HCT116 (cell line): Measurements from ENCODE around the gene FBXW8. TPM values are rescaled to one million over a fixed set of nuclear protein-coding genes. Genes with fewer than 3 reads are reported as not detected.

ENCODE experiments used
- ATAC-seq: fragments of 200-7000 bp; cut with Tn5 transposase; 2 replicates; pipeline ENCODE4 v1.9.1; 2020; ENCODE audit warnings: mild to moderate bottlenecking, moderate library complexity
- BruUV-seq: library from RNA; stranded (reverse); fragments of 400-500 nt; replicated peaks from 2 replicates; lab custom pipeline; 2021; lab: Mats Ljungman, UMichigan
- CTCF ChIA-PET: fragments of 300-600 bp; sonication (Branson Sonifier 250); formaldehyde crosslinking; loops from one replicate; lab custom pipeline; 2021; ENCODE audit warnings: antibody characterized with exemption; lab: Charles Lee
- POLR2A ChIA-PET: fragments of 300-600, 350-600 bp; sonication (Branson Sonifier 250); formaldehyde crosslinking; loops from one replicate; lab custom pipeline; 2021; ENCODE audit warnings: antibody characterized with exemption; lab: Charles Lee
- RAD21 ChIA-PET, 2 experiments: fragments of 300-600 bp; sonication (Branson Sonifier 250); formaldehyde crosslinking; loops; one replicate each; lab custom pipeline; 2023; ENCODE audit warnings: low total read pairs in 2 of 2; ENCODE audit not compliant: uncharacterized antibody in 2 of 2, unreplicated experiment in 2 of 2, low non-redundant PET in 1 of 2; lab: Charles Lee
- DNase-seq: peaks from one replicate; pipeline ENCODE4 v3.0.0-alpha.2; 2010; ENCODE audit warnings: low read depth, low spot score
- H2AFZ ChIP-seq: fragments of 200-600 bp; shearing (Covaris generic), sonication (generic); 2 replicates; pipeline ENCODE4 v1.6.1; 2017; ENCODE audit warnings: low read depth, mixed run types, mixed read lengths, antibody characterized with exemption, low read length; ENCODE audit not compliant: poor library complexity, severe bottlenecking
- H3K27ac ChIP-seq: 2 replicates; pipeline ENCODE4 v1.5.1; 2012; ENCODE audit warnings: low read depth, low read length
- H3K27me3 ChIP-seq: fragments of 200-600 bp; sonication (generic); 2 replicates; pipeline ENCODE4 v1.6.1; 2016; ENCODE audit warnings: mixed run types, low read length, mixed read lengths; ENCODE audit not compliant: insufficient read depth
- H3K36me3 ChIP-seq, 2 experiments: fragments of 200-500 bp in 1 of 2; fragments of 200-600 bp in 1 of 2; sonication (Bioruptor generic) in 1 of 2; sonication (generic) in 1 of 2; 2 replicates each; pipeline versions ENCODE4 v1.5.1 to v1.6.1; 2014 to 2016; ENCODE audit warnings: low read length in 2 of 2, inconsistent platforms in 1 of 2, mixed read lengths in 1 of 2, mixed run types in 1 of 2; ENCODE audit not compliant: insufficient read depth in 2 of 2, control insufficient read depth in 1 of 2
- H3K4me1 ChIP-seq, 2 experiments: fragments of 200-600 bp in 1 of 2; sonication (generic) in 1 of 2; 2 replicates each; pipeline versions ENCODE4 v1.5.1 to v1.6.1; 2012 to 2017; ENCODE audit warnings: low read length in 2 of 2, inconsistent platforms in 1 of 2, mild to moderate bottlenecking in 1 of 2, mixed read lengths in 1 of 2, mixed run types in 1 of 2, moderate library complexity in 1 of 2; ENCODE audit not compliant: insufficient read depth in 2 of 2, control insufficient read depth in 1 of 2
- H3K4me2 ChIP-seq: fragments of 200-600 bp; sonication (generic); 2 replicates; pipeline ENCODE4 v1.6.1; 2017; ENCODE audit warnings: mixed run types, low read length, mixed read lengths
- H3K4me3 ChIP-seq, 2 experiments: fragments of 200-600 bp in 1 of 2; sonication (generic) in 1 of 2; replicated peaks in 1 of 2; 2 replicates each; pipeline ENCODE4 v1.5.1; 2011 to 2016; ENCODE audit warnings: low read length in 2 of 2, control low read depth in 1 of 2, low read depth in 1 of 2, mild to moderate bottlenecking in 1 of 2, mixed read lengths in 1 of 2, mixed run types in 1 of 2
- H3K79me2 ChIP-seq: fragments of 200-600 bp; sonication (generic); 2 replicates; pipeline ENCODE4 v1.6.1; 2017; ENCODE audit warnings: mild to moderate bottlenecking, mixed run types, low read length, moderate library complexity, mixed read lengths; ENCODE audit not compliant: insufficient read depth
- H3K9ac ChIP-seq: fragments of 200-600 bp; sonication (generic); 2 replicates; pipeline ENCODE4 v1.6.1; 2016; ENCODE audit warnings: low read length, mixed read lengths
- H3K9me2 ChIP-seq: fragments of 200-600 bp; sonication (generic), shearing (Covaris generic); 2 replicates; pipeline ENCODE4 v1.6.1; 2017; ENCODE audit warnings: mixed run types, mild to moderate bottlenecking, moderate library complexity; ENCODE audit not compliant: insufficient read depth
- H3K9me3 ChIP-seq, 2 experiments: fragments of 200-500 bp in 1 of 2; fragments of 200-600 bp in 1 of 2; sonication (Bioruptor generic) in 1 of 2; sonication (generic) in 1 of 2; 2 replicates each; pipeline ENCODE4 v1.6.1; 2014 to 2017; ENCODE audit warnings: low read length in 2 of 2, mixed read lengths in 2 of 2, inconsistent platforms in 1 of 2, low read depth in 1 of 2, mild to moderate bottlenecking in 1 of 2, mixed run types in 1 of 2, moderate library complexity in 1 of 2; ENCODE audit not compliant: control insufficient read depth in 1 of 2, insufficient read depth in 1 of 2
- H4K20me1 ChIP-seq: fragments of 200-600 bp; sonication (generic), shearing (Covaris generic); 2 replicates; pipeline ENCODE4 v1.6.1; 2017; ENCODE audit warnings: mixed run types, mild to moderate bottlenecking, moderate library complexity; ENCODE audit not compliant: insufficient read depth
- CBX3 ChIP-seq: IDR thresholded peaks from 2 replicates; pipeline ENCODE4 v1.6.1; 2012; ENCODE audit warnings: low read depth
- CEBPB ChIP-seq: IDR thresholded peaks from 2 replicates; pipeline ENCODE4 v1.6.1; 2012; ENCODE audit warnings: low read depth
- EZH2 ChIP-seq: fragments of 200-600 bp; sonication (generic); IDR thresholded peaks from 2 replicates; pipeline ENCODE4 v1.6.1; 2017; ENCODE audit warnings: antibody characterized with exemption, mixed run types
- EZH2phosphoT487 ChIP-seq: fragments of 200-600 bp; IDR thresholded peaks from 2 replicates; pipeline ENCODE4 v1.6.1; 2018; ENCODE audit warnings: antibody characterized with exemption, borderline replicate concordance
- FOSL1 ChIP-seq: IDR thresholded peaks from 2 replicates; pipeline ENCODE4 v1.6.1; 2012; ENCODE audit warnings: low read depth
- JUND ChIP-seq: IDR thresholded peaks from 2 replicates; pipeline ENCODE4 v1.6.1; 2012
- POLR2AphosphoS5 ChIP-seq: IDR thresholded peaks from 2 replicates; pipeline ENCODE4 v1.6.1; 2011; ENCODE audit warnings: mild to moderate bottlenecking, low read depth, low read length, moderate library complexity
- RAD21 ChIP-seq: IDR thresholded peaks from 2 replicates; pipeline ENCODE4 v1.6.1; 2012; ENCODE audit warnings: low read depth, mild to moderate bottlenecking
- SIN3A ChIP-seq: IDR thresholded peaks from 2 replicates; pipeline ENCODE4 v1.6.1; 2012; ENCODE audit warnings: low read depth
- SP1 ChIP-seq: IDR thresholded peaks from 2 replicates; pipeline ENCODE4 v1.6.1; 2012; ENCODE audit warnings: low read depth
- YY1 ChIP-seq: IDR thresholded peaks from 2 replicates; pipeline ENCODE4 v1.6.1; 2011; ENCODE audit warnings: low read length, low read depth, moderate library complexity, mild to moderate bottlenecking; ENCODE audit not compliant: insufficient replicate concordance; ENCODE audit errors: extremely low read depth
- ZFX ChIP-seq: fragments of 450-650 bp; IDR thresholded peaks from 2 replicates; pipeline ENCODE4 v1.6.1; 2017
- intact Hi-C: fragments of 100-400 bp; cut with micrococcal nuclease; formaldehyde crosslinking; loops from 2 replicates; pipeline ENCODE4 v1.10.0; 2022
- total RNA-seq: library from RNA; stranded (reverse); gene quantifications from one replicate; pipeline ENCODE4 v1.2.1, GENCODE V29; 2021; ENCODE audit not compliant: unreplicated experiment
- TF ChIP-seq, protein P1 (sequence below): IDR thresholded peaks from 2 replicates; pipeline ENCODE4 v1.6.1; 2012
- TF ChIP-seq, protein P2 (sequence below): IDR thresholded peaks from 2 replicates; pipeline ENCODE4 v1.6.1; 2012; ENCODE audit warnings: low read depth
- TF ChIP-seq, protein P3 (sequence below): IDR thresholded peaks from 2 replicates; pipeline ENCODE4 v1.6.1; 2012
- TF ChIP-seq, protein P4 (sequence below), 3 experiments: fragments of 200-600 bp in 1 of 3; sonication (generic) in 1 of 3; IDR thresholded peaks in 2 of 3; conservative IDR thresholded peaks in 1 of 3; 2 replicates each; pipeline ENCODE4 v1.5.1; 2012 to 2017; ENCODE audit warnings: low read depth in 2 of 3, low read length in 2 of 3, antibody characterized with exemption in 1 of 3, borderline replicate concordance in 1 of 3, control low read depth in 1 of 3, mild to moderate bottlenecking in 1 of 3, mixed read lengths in 1 of 3, mixed run types in 1 of 3, moderate library complexity in 1 of 3; ENCODE audit not compliant: insufficient read depth in 1 of 3

Gene FBXW8
- total RNA-seq, 1 experiment from 2014 or later: 14.6 TPM

DNA sequence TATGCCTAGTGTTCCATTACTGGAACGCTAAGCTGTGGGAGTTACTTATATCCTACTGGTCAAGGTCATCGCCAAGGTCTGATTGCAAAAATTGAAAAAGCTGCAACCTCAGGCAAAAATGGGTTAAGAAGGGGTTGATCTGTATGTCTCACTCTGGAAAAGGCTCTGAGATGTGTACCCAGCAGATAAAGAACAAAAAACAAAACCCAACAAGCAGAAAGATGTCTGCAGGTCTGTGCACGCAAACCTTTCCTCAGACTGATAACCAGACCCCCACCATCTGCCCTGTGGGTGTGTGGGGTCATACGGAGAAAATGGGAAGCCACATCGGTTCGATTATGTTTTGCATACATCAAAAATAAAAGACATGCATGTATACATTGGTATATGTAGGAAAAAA lies 132.1 kb downstream of the FBXW8 start:
- intact Hi-C loops: no loop called here
- Histone ChIP-seq H2AFZ (no peak overlapping the region), H3K4me2 (no peak overlapping the region), H3K9me2 (no peaks in the 10 kb centered on the region), H3K79me2 (no peaks in the 10 kb centered on the region), H3K9me3 (no peaks in the 10 kb centered on the region), H3K4me1 (peaks cover 4 to 12% of the 10 kb centered on the region in 2 experiments; a peak in 3 of 4 replicates), H3K4me3 (no peak overlapping the region), H4K20me1 (no peaks in the 10 kb centered on the region), H3K27me3 (no peaks in the 10 kb centered on the region), H3K36me3 (no peaks in the 10 kb centered on the region), H3K9ac (no peak overlapping the region), H3K27ac (no peak overlapping the region)
- BruUV-seq: no TSS peak
- POLR2A ChIA-PET: no interaction called here
- no peak for TF ChIP-seq JUND
- no peak for TF ChIP-seq CBX3
- TF ChIP-seq, protein P1, sequence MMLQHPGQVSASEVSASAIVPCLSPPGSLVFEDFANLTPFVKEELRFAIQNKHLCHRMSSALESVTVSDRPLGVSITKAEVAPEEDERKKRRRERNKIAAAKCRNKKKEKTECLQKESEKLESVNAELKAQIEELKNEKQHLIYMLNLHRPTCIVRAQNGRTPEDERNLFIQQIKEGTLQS: no peak
- TF ChIP-seq FOSL1: no peak
- CTCF ChIA-PET: no interaction called here
- ATAC-seq (no peak), DNase-seq (no peak)
- RAD21 ChIA-PET: no interaction called here

DNA sequence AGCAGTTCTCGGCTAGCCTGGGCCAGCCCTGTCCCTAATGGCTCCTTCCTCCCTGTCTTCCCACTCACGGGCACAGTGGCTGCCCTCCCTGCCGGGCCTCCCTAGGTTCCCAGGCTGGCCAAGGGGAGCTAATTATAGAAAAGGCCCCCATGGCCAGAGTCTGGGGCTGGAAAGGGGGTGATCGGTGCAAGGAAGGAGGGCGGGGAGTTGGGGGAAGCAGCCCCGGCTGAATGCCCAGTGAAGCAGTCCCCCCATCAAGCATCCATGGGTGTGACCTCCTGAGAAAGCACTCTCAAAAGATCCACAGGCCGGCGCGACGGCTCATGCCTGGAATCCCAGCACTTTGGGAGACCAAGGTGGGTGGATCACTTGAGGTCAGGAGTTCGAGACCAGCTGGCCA lies 133.6 kb downstream of the FBXW8 start:
- Histone ChIP-seq H3K36me3 (no peaks in the 10 kb centered on the region), H3K4me2 (no peak overlapping the region), H3K9me2 (no peaks in the 10 kb centered on the region), H3K79me2 (no peaks in the 10 kb centered on the region), H3K27me3 (no peaks in the 10 kb centered on the region), H4K20me1 (no peaks in the 10 kb centered on the region), H3K4me3 (no peak overlapping the region), H3K9ac (no peak overlapping the region), H3K9me3 (no peaks in the 10 kb centered on the region), H3K4me1 (peaks cover 10 to 21% of the 10 kb centered on the region in 2 experiments; a peak in 3 of 4 replicates), H3K27ac (no peak overlapping the region), H2AFZ (no peak overlapping the region)
- DNase-seq (no peak), ATAC-seq (no peak)
- no peak for TF ChIP-seq CBX3
- no peak for TF ChIP-seq RAD21
- no peak for TF ChIP-seq EZH2
- no peak for TF ChIP-seq YY1
- no peak for TF ChIP-seq ZFX
- no peak for TF ChIP-seq JUND
- TF ChIP-seq, protein P2, sequence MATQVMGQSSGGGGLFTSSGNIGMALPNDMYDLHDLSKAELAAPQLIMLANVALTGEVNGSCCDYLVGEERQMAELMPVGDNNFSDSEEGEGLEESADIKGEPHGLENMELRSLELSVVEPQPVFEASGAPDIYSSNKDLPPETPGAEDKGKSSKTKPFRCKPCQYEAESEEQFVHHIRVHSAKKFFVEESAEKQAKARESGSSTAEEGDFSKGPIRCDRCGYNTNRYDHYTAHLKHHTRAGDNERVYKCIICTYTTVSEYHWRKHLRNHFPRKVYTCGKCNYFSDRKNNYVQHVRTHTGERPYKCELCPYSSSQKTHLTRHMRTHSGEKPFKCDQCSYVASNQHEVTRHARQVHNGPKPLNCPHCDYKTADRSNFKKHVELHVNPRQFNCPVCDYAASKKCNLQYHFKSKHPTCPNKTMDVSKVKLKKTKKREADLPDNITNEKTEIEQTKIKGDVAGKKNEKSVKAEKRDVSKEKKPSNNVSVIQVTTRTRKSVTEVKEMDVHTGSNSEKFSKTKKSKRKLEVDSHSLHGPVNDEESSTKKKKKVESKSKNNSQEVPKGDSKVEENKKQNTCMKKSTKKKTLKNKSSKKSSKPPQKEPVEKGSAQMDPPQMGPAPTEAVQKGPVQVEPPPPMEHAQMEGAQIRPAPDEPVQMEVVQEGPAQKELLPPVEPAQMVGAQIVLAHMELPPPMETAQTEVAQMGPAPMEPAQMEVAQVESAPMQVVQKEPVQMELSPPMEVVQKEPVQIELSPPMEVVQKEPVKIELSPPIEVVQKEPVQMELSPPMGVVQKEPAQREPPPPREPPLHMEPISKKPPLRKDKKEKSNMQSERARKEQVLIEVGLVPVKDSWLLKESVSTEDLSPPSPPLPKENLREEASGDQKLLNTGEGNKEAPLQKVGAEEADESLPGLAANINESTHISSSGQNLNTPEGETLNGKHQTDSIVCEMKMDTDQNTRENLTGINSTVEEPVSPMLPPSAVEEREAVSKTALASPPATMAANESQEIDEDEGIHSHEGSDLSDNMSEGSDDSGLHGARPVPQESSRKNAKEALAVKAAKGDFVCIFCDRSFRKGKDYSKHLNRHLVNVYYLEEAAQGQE: no peak
- no peak for TF ChIP-seq EZH2phosphoT487
- TF ChIP-seq FOSL1: no peak
- TF ChIP-seq SIN3A: no peak
- TF ChIP-seq CEBPB: no peak
- TF ChIP-seq, protein P3, sequence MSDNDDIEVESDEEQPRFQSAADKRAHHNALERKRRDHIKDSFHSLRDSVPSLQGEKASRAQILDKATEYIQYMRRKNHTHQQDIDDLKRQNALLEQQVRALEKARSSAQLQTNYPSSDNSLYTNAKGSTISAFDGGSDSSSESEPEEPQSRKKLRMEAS: no peak
- no peak for TF ChIP-seq POLR2AphosphoS5
- no peak for TF ChIP-seq SP1
- TF ChIP-seq, protein P4, sequence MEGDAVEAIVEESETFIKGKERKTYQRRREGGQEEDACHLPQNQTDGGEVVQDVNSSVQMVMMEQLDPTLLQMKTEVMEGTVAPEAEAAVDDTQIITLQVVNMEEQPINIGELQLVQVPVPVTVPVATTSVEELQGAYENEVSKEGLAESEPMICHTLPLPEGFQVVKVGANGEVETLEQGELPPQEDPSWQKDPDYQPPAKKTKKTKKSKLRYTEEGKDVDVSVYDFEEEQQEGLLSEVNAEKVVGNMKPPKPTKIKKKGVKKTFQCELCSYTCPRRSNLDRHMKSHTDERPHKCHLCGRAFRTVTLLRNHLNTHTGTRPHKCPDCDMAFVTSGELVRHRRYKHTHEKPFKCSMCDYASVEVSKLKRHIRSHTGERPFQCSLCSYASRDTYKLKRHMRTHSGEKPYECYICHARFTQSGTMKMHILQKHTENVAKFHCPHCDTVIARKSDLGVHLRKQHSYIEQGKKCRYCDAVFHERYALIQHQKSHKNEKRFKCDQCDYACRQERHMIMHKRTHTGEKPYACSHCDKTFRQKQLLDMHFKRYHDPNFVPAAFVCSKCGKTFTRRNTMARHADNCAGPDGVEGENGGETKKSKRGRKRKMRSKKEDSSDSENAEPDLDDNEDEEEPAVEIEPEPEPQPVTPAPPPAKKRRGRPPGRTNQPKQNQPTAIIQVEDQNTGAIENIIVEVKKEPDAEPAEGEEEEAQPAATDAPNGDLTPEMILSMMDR (IDR thresholded peaks at IDR 0.05 in 2 of 3, conservative IDR thresholded peaks at IDR 0.05 in 1 of 3; ENCODE audit: borderline replicate concordance in 1 of 3, insufficient read depth in 1 of 3, low read depth in 2 of 3, low read length in 2 of 3): no peak
- no TSS peak for BruUV-seq
- RAD21 ChIA-PET: no interaction called here
- intact Hi-C loops: no loop called here
- POLR2A ChIA-PET: no interaction called here
- CTCF ChIA-PET: no interaction called here
